T-helper 2 cell treated with Interferon-gamma antibody and Interleukin-4, amounts not matched to agents 5 μg/mL and 100 μg/mL, for 36 hours (primary cell): ENCODE measurements around the gene GLB1L.

Source experiments
- DNase-seq: peaks from one replicate; pipeline ENCODE4 v3.0.0; 2021; ENCODE audit warnings: low spot score
- H3K27ac Mint-ChIP-seq: one replicate; pipeline ENCODE4 v1.8.0; 2021; ENCODE audit warnings: mild to moderate bottlenecking, mixed read lengths
- H3K27me3 Mint-ChIP-seq: one replicate; pipeline ENCODE4 v1.8.0; 2021; ENCODE audit warnings: low read depth, mixed read lengths
- H3K36me3 Mint-ChIP-seq: one replicate; pipeline ENCODE4 v1.8.0; 2021; ENCODE audit warnings: low read depth, mixed read lengths
- H3K4me1 Mint-ChIP-seq: one replicate; pipeline ENCODE4 v1.8.0; 2021; ENCODE audit warnings: low read depth, mixed read lengths
- H3K4me3 Mint-ChIP-seq: one replicate; pipeline ENCODE4 v1.8.0; 2022; ENCODE audit warnings: mild to moderate bottlenecking, moderate library complexity, mixed read lengths
- H3K9me3 Mint-ChIP-seq: one replicate; pipeline ENCODE4 v1.8.0; 2021; ENCODE audit warnings: mixed read lengths

Gene GLB1L

DNA sequence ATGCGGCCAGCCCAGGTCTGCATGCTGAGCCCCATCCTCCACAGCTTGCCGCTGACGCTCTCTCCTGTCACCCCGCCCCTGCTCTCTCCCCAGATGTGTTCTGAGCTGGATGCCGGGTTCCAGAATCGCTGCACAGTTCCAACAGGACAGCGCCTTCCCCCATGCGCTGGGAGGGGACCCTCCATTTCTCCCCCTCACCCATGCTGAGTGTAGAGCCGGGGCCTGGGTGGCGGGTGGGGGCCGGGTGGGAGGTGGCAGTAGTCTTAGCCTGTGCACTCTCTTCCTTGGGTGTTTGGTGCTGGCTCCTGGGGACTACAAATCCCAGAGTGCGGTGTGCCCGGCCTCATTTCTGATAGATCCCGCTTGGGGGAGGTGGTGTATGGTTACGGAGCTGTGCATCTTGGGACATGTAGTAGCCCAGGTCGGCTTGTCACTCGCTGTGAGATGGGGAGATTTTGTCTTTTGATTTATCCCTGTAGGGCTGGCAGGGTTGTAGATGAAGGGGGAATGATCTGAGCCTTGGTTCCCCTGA is 40.7 kb upstream of the GLB1L start:
- no peak for DNase-seq
- Mint-ChIP-seq H3K27ac (no peak overlapping the region), H3K4me1 (no peaks in the 10 kb centered on the region), H3K4me3 (no peak overlapping the region), H3K27me3 (no peaks in the 10 kb centered on the region), H3K9me3 (no peaks in the 10 kb centered on the region), H3K36me3 (peaks cover 17% of the 10 kb centered on the region)

DNA sequence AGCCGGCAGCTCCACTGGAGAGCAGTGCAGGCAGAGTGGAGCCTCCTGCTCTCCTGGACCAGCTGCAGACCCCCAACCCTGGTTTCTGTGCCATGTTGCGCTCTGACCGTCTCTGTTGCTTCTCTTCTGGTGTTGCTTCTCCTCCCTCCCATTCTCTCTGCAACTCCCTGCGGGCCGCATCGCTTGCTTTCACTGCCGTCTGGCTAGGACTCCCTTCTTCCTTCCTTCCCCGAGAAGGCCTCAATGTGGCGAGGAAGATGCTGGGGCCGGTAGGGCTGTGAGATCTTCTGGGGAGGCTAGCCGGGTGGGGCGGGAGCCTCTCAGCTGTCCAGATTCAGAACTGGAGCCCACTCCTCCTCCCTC is 40.1 kb upstream of the GLB1L start:
- Mint-ChIP-seq H3K4me3 (no peak overlapping the region), H3K4me1 (peaks cover 4% of the 10 kb centered on the region), H3K36me3 (peaks cover 17% of the 10 kb centered on the region), H3K27me3 (no peaks in the 10 kb centered on the region), H3K9me3 (no peaks in the 10 kb centered on the region), H3K27ac (no peak overlapping the region)
- DNase-seq = no peak

- Mint-ChIP-seq H3K4me3 (no peak overlapping the region), H3K27ac (no peak overlapping the region), H3K4me1 (peaks cover 8% of the 10 kb centered on the region), H3K27me3 (no peaks in the 10 kb centered on the region), H3K9me3 (no peaks in the 10 kb centered on the region), H3K36me3 (peaks cover 17% of the 10 kb centered on the region)
- DNase-seq = no peak
Measured at GRCh38 chr2:219284501-219285372, 39.5 kb upstream of the GLB1L start.

DNA sequence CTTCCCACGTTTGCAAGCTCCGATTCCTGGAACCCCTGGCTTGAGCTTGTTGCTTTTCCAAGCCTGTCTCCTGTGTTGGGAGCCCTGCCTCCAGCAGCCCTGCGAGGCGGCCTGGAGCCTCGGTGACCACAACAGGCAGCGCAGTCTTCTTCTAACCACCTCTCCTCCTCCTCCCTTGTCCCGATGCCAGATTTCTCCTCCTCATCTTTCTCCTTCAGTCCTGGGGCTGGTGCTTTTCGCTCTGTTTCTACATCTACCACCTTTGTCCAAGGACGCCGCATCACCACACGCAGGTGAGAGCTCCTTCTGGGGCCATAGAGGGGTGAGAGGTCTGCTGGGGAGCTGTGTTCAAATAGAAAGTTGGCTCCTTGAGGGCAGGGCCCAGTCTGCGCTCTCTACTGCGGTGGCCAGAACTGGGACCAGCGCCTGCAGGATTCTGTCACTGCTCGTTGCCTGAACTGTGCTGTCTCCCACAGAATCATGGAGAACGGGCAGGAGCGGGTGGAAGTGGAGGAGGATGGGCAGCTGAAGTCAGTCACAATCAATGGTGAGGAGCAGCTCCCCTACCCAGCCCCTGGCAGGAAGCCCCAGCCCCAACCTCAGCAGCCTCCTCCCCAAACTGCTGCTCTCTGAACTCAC is 37.8 kb upstream of the GLB1L start:
- Mint-ChIP-seq H3K4me1 (peaks cover 20% of the 10 kb centered on the region), H3K36me3 (peaks cover 17% of the 10 kb centered on the region)

GRCh38 chr2:219282375-219282774 is 37.1 kb upstream of the GLB1L start:
- no peak overlapping the region for H3K4me3 Mint-ChIP-seq
- H3K27ac Mint-ChIP-seq = no peak overlapping the region
- H3K4me1 Mint-ChIP-seq = peaks cover 27% of the 10 kb centered on the region
- H3K9me3 Mint-ChIP-seq = no peaks in the 10 kb centered on the region
- H3K27me3 Mint-ChIP-seq = no peaks in the 10 kb centered on the region
- no peak for DNase-seq
- H3K36me3 Mint-ChIP-seq = peaks cover 17% of the 10 kb centered on the region

More for the DNA sequence above, 37.8 kb upstream of the GLB1L start:
- no peaks in the 10 kb centered on the region for H3K27me3 Mint-ChIP-seq
- H3K27ac Mint-ChIP-seq = no peak overlapping the region
- no peak for DNase-seq
- no peak overlapping the region for H3K4me3 Mint-ChIP-seq
- no peaks in the 10 kb centered on the region for H3K9me3 Mint-ChIP-seq

DNA sequence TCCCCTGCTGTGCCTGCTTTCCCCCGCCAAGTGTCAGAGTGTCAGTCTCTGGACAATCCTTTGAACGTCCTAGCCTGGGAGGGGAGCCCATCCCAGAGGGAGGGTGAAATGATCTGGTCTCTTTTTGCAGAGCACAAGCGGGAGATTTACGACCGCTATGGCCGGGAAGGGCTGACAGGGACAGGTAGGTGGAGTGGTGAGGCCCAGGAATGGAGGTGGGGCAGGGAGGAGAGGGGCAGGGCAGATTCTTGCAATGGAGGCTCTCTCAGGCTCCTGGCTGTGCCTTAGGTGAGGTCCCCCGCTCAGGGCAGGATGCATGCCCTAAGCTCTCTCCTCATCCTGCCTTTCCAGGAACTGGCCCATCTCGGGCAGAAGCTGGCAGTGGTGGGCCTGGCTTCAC is 36.3 kb upstream of the GLB1L start:
- Mint-ChIP-seq H3K27ac (peak overlapping the region; percentile 49), H3K36me3 (peaks cover 17% of the 10 kb centered on the region)

GRCh38 chr2:219280651-219281050 is 35.4 kb upstream of the GLB1L start:
- peaks cover 14% of the 10 kb centered on the region for H3K36me3 Mint-ChIP-seq
- DNase-seq = no peak
- peak overlapping the region; percentile 91 for H3K4me3 Mint-ChIP-seq
- H3K9me3 Mint-ChIP-seq = no peaks in the 10 kb centered on the region
- no peaks in the 10 kb centered on the region for H3K27me3 Mint-ChIP-seq
- peak overlapping the region; percentile 97 for H3K27ac Mint-ChIP-seq
- H3K4me1 Mint-ChIP-seq = peaks cover 29% of the 10 kb centered on the region

More for the DNA sequence above, 36.3 kb upstream of the GLB1L start:
- H3K9me3 Mint-ChIP-seq = no peaks in the 10 kb centered on the region
- no peaks in the 10 kb centered on the region for H3K27me3 Mint-ChIP-seq
- DNase-seq = no peak
- peaks cover 29% of the 10 kb centered on the region for H3K4me1 Mint-ChIP-seq
- H3K4me3 Mint-ChIP-seq = peak overlapping the region; percentile 12

GRCh38 chr2:219279916-219280516 is 34.8 kb upstream of the GLB1L start:
- no peaks in the 10 kb centered on the region for H3K9me3 Mint-ChIP-seq
- peak overlapping the region; percentile 97 for H3K27ac Mint-ChIP-seq
- peaks cover 29% of the 10 kb centered on the region for H3K4me1 Mint-ChIP-seq
- no peak for DNase-seq
- no peaks in the 10 kb centered on the region for H3K27me3 Mint-ChIP-seq
- H3K4me3 Mint-ChIP-seq = peak overlapping the region; percentile 91
- peaks cover 12% of the 10 kb centered on the region for H3K36me3 Mint-ChIP-seq

- no peaks in the 10 kb centered on the region for H3K9me3 Mint-ChIP-seq
- peak within 1 kb of the TSS; percentile 91 for H3K4me3 Mint-ChIP-seq
- no peaks in the 10 kb centered on the region for H3K27me3 Mint-ChIP-seq
- DNase-seq = peak; percentile 99
- H3K27ac Mint-ChIP-seq = peak within 1 kb of the TSS; percentile 97
- peaks cover 12% of the 10 kb centered on the region for H3K36me3 Mint-ChIP-seq
- peaks cover 29% of the 10 kb centered on the region for H3K4me1 Mint-ChIP-seq
Measured at GRCh38 chr2:219279151-219279915, 34.1 kb upstream of the GLB1L start, which contains the start of gene DNAJB2. Gene DNAJB2, plus strand, starts transcription at chr2:219279366. Its CDS starts 468 bp downstream, at chr2:219279834.

DNA sequence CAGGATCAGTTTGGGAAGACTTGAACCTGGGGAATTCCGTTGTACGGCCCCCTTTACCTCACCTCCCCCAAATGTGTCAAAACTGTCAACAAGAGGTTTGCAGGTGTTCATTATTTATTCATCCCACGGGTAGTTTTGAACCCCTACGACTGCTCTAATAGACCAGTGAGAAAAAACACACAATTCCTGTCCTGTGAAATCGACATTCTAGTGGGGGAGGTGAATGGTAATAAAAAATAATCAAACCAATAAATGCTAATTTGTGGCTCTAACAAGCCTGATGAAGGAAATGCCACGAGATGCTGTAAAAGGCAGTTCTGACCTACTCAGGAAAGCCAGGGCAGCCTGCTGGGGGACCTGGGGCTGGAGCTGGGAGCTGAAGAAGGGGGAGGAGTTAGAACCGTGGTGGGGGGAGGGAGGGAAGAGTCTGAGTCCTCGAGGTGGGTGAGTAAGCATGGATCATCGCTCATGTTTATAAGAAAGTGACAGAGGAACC is 33.5 kb upstream of the GLB1L start:
- no peak for DNase-seq
- Mint-ChIP-seq H3K27ac (peak overlapping the region; percentile 96), H3K9me3 (no peaks in the 10 kb centered on the region), H3K27me3 (no peaks in the 10 kb centered on the region), H3K36me3 (peaks cover 10% of the 10 kb centered on the region), H3K4me3 (peak overlapping the region; percentile 91), H3K4me1 (peaks cover 29% of the 10 kb centered on the region)

DNA sequence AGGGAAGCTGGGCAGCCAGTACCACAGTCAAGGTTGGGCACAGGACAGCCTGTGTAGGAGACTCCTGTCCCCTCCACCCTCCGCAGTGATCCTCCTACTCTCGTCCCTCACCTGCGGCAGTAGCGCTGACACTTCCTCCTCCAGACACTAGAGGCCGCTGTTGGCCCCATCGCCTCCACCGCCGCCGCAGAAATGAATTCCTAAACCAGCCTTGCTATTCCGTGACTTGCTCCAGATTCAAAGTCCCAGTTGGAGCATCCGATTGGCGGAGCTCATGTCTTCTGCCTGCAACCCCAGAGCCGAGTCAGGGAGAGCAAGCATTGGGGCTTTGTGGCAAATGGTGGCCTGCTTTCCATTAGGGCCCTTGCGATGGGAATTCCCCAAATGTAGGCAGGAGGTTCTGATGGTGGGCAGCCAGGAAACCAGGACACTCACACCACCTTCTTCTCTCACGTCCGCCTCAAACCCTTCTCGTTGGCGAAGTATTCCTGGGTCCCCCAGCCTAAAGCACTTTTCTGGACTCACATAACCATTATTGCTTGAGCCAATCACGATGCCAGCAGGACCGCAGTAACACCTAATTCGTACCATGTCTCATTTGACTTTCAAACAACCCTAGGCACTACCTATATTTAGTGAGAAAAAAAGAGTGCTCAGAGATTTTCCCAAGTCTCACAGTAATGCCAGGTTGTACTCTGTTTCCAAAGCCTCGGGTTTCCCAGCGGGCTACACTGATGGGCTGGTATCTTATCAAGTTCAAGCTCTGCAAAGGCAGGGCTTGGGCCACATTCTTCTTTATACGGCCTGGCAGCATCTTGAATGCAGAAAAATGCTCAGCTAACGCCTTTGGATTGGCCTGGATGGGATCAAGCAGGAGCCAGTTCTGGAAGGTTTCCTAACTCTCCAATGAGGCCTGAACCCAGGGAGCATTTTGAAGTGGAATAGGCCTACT is 32.7 kb upstream of the GLB1L start:
- H3K36me3 Mint-ChIP-seq = peaks cover 4% of the 10 kb centered on the region
- peak overlapping the region; percentile 81 for H3K27ac Mint-ChIP-seq
- H3K4me1 Mint-ChIP-seq = peaks cover 29% of the 10 kb centered on the region
- H3K27me3 Mint-ChIP-seq = no peaks in the 10 kb centered on the region
- DNase-seq = peak; percentile 74
- H3K4me3 Mint-ChIP-seq = peak overlapping the region; percentile 77
- no peaks in the 10 kb centered on the region for H3K9me3 Mint-ChIP-seq

DNA sequence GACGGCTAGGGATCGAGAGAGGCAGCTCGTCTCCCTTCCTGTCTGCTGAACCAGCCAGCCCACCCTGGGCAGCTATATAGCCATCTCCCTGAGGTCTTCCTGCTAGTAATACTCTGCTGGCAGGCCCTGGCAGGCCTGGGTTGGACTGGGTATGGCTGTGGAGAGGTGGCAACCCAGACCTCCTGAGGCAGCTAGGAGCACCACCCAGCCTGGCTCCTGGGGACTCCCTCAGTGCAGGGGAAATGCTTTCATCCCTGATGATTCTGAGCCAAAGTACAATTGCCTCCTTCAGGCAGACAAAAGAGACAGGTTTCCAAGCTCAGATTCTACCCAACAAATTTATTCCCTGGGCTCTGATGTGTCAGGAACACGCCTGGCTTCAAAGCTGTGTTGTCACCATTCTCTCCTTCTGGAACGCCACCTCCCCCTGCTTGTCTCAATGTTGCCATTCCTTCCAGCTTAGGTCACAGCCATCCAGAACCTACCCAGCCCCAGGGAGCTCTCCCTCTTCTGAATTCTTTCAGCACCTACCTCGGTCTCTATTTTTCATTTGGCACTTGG is 29.2 kb upstream of the GLB1L start:
- H3K27ac Mint-ChIP-seq = no peak overlapping the region
- peaks cover 7% of the 10 kb centered on the region for H3K27me3 Mint-ChIP-seq
- no peak overlapping the region for H3K4me3 Mint-ChIP-seq
- H3K36me3 Mint-ChIP-seq = no peaks in the 10 kb centered on the region
- H3K4me1 Mint-ChIP-seq = peaks cover 19% of the 10 kb centered on the region
- DNase-seq = no peak
- no peaks in the 10 kb centered on the region for H3K9me3 Mint-ChIP-seq
